Activated CD4-positive, alpha-beta T cell treated with anti-CD3 and anti-CD28 coated beads for 36 hours (primary cell): ENCODE data around the gene TYK2. TPM values are rescaled to one million over a fixed set of nuclear protein-coding genes. Genes with fewer than 3 reads are reported as not detected.
A peak's percentile ranks its signal among the peaks of the same experiment; 100 is the strongest.

Experiments used
- ATAC-seq: fragments of 200-7000 bp; cut with Tn5 transposase; one replicate; pipeline ENCODE4 v1.10.0; 2021; ENCODE audit warnings: mild to moderate bottlenecking, moderate library complexity
- CTCF ChIA-PET: fragments of 350-600 bp; sonication (Branson Sonifier 250); formaldehyde crosslinking; loops from one replicate; lab custom pipeline; 2021; ENCODE audit warnings: antibody characterized with exemption; lab: Charles Lee
- POLR2A ChIA-PET: fragments of 350-600 bp; sonication (Branson Sonifier 250); formaldehyde crosslinking; loops from one replicate; lab custom pipeline; 2021; ENCODE audit warnings: antibody characterized with exemption, inconsistent platforms; lab: Charles Lee
- DNase-seq: peaks from one replicate; pipeline ENCODE4 v3.0.0-alpha.2; 2020
- H3K27ac Mint-ChIP-seq: one replicate; pipeline ENCODE4 v1.8.0; 2021; ENCODE audit warnings: mixed read lengths
- H3K27me3 Mint-ChIP-seq: one replicate; pipeline ENCODE4 v1.8.0; 2021; ENCODE audit warnings: mixed read lengths
- H3K36me3 Mint-ChIP-seq: one replicate; pipeline ENCODE4 v1.8.0; 2021; ENCODE audit warnings: low read depth, mixed read lengths
- H3K4me1 Mint-ChIP-seq: one replicate; pipeline ENCODE4 v1.8.0; 2021; ENCODE audit warnings: mixed read lengths
- H3K4me3 Mint-ChIP-seq: one replicate; pipeline ENCODE4 v1.8.0; 2021; ENCODE audit warnings: mild to moderate bottlenecking, moderate library complexity, mixed read lengths
- H3K9me3 Mint-ChIP-seq: one replicate; pipeline ENCODE4 v1.8.0; 2021; ENCODE audit warnings: low read depth, mixed read lengths
- intact Hi-C, 2 experiments: fragments of 100-400 bp; cut with DNase I in 1 of 2; cut with micrococcal nuclease in 1 of 2; formaldehyde crosslinking; loops; one replicate each; pipeline versions ENCODE4 v1.14.2 to v1.15.1; 2022 to 2024; cut with DNase I, micrococcal nuclease
- total RNA-seq, 2 experiments: library from RNA; stranded (reverse); gene quantifications; one replicate each; pipeline ENCODE4 v1.2.3, GENCODE V29; 2021

The TYK2 gene
- total RNA-seq, 2 experiments from 2014 or later, result 151 to 197 TPM

DNA sequence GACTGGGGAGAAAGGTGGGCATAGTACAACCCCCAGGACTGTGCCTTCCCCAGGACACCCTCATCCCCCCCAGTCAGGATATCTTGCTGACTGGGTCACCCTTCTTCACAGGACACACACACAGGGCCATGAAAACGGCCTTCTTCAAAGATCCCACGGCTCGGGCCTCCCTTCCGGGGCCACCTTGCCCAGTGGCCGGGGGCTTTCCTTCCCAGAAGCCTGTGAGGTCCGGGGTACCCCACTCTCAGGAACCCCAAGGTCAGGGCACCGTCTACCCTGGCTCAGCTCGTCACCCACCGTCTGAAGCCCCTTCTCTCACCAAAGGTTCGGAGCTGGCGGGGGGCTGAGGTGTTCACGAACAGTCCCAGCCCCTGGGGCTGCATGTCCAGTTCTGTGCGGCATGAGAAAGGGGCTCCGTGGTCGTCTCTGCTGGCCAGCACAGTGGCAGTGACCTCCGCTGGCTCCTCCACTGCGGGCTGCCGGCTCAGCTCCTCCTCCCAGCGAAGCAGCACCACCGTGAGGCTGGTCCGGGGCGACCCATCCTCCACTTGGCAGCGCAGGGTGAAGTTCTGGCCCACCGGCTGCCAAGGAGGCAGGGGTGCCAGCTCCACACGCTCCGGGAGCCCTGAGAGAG is 44.9 kb downstream of the TYK2 start:
- ATAC-seq (no peak), DNase-seq (no peak)
- Mint-ChIP-seq H3K27ac (no peak overlapping the region), H3K4me3 (no peak overlapping the region), H3K4me1 (peaks cover 44% of the 10 kb centered on the region), H3K9me3 (no peaks in the 10 kb centered on the region), H3K27me3 (no peaks in the 10 kb centered on the region), H3K36me3 (peaks cover 37% of the 10 kb centered on the region)
- ChIA-PET POLR2A (no interaction called here), CTCF (no interaction called here)
- intact Hi-C loops, result no loop called here

DNA sequence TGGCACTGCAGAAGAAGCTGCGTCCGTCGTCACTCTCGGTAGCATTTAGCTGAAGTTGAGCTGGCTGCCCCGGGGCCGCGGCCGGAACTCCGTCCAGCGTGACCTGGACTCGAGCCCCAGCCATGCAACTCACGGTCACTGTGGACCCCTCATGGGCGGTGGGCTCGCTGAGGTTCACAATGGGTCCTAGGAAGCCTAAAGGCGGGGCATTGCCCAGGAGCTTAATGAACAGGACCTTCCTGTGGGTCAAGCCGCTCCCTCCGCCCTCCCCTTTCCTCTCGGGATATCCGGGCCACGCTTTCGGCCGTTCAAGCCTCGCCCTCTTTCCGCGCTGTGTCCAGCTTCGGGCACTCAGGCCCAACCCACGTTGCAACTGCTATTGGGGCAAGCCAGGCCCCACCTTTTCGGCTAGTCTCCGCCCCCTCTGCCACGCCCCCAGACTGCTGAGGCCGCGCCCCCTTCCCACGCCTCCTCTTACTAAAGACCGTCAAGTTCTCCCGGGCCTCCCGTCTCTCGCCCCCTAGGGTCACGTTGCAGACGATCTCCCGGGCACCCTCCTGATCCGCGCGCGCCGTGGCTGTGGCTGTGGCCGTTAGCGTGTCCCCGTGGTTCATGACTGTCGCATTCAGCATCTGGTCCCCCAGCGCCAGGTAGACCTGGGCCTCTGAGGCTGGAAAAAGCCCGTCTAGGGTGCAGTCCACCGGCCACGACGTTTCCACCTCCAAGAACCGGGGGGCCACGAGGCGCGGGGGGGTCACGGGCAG is 45.6 kb downstream of the TYK2 start:
- H3K4me3 Mint-ChIP-seq, result peak overlapping the region; percentile 10
- ChIA-PET POLR2A (interaction anchor here (0.6 to 3.2 kb wide), 3 partner anchors 64 to 504 kb away, joined by 3 to 11 read pairs (median 3); partner anchors contain the start of gene ICAM1), CTCF (interaction anchor here (0.7 to 2.1 kb wide), 3 partner anchors 54 to 127 kb away, joined by 3 to 9 read pairs (median 7); partner anchors contain the start of gene ICAM1)
- ATAC-seq (no peak), DNase-seq (peak; percentile 77)
- no peak overlapping the region for H3K27ac Mint-ChIP-seq
- H3K27me3 Mint-ChIP-seq, result no peaks in the 10 kb centered on the region
- intact Hi-C loops, result loop anchor here (5.0 kb wide), 3 partner anchors 77 to 1822 kb away; partner anchors contain the start of genes CDKN2D (in 1 of the 2), KRI1 (in 1 of the 2) and ZNF414 (in 1 of the 2)
- peaks cover 41% of the 10 kb centered on the region for H3K4me1 Mint-ChIP-seq
- H3K36me3 Mint-ChIP-seq, result peaks cover 44% of the 10 kb centered on the region
- H3K9me3 Mint-ChIP-seq, result no peaks in the 10 kb centered on the region

DNA sequence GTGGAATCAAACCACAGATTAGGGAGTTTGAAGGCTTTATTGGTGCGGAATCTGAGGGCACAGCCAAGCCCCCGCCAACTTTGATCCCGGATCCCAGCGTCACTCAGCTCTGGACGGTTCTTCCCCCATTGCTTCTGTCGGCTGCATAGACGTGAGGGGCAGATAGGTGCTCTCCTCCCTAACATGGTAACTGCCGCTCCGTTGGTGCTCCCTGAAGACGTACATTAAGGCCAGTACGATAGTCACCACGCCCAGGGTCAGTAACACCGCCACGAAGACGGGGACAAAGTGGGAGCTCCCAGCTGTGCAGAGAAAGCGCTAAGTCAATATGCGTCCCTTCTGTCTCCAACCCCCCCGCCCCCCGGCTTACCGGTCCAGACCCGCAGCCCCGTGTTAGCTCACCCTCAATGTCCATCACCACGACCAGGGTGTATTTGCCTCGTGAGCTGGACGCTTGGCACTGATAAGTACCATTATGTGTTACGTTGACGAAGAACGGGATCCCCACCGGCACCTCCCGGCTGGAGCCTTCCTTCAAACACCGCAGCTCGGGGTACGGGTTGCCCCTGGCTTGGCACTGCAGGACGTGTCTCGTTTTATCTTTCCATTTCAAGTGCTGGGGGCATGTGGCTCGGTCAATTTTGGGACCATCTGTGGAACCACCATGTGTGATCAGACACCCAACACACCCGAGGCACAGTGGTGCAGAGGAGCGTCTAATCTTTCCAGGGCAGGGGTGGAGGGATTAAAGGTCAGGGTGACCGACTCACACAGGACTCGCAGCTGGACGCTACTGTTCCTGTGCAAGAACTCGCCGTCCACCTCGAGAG is 46.4 kb downstream of the TYK2 start:
- peaks cover 45% of the 10 kb centered on the region for H3K36me3 Mint-ChIP-seq
- H3K4me3 Mint-ChIP-seq, result peak overlapping the region; percentile 97
- intact Hi-C loops, result loop anchor here (1.0 to 5.0 kb wide), 21 partner anchors 19 to 1822 kb away; partner anchors contain the start of genes CDKN2D (in 2 of the 2), TYK2 (in 2 of the 2), ATG4D (in 1 of the 2) and CDC37 (in 1 of the 2)
- peaks cover 33% of the 10 kb centered on the region for H3K4me1 Mint-ChIP-seq
- ChIA-PET CTCF (interaction anchor here (0.6 to 2.1 kb wide), 8 partner anchors 29 to 238 kb away, joined by 3 to 9 read pairs (median 3); partner anchors contain the start of gene ICAM1), POLR2A (interaction anchor here (0.6 to 3.2 kb wide), 5 partner anchors 15 to 505 kb away, joined by 3 to 11 read pairs (median 4); partner anchors contain the start of gene ICAM1)
- H3K27ac Mint-ChIP-seq, result peak overlapping the region; percentile 96
- H3K9me3 Mint-ChIP-seq, result no peaks in the 10 kb centered on the region
- ATAC-seq (peak; percentile 0), DNase-seq (no peak)
- H3K27me3 Mint-ChIP-seq, result no peaks in the 10 kb centered on the region

DNA sequence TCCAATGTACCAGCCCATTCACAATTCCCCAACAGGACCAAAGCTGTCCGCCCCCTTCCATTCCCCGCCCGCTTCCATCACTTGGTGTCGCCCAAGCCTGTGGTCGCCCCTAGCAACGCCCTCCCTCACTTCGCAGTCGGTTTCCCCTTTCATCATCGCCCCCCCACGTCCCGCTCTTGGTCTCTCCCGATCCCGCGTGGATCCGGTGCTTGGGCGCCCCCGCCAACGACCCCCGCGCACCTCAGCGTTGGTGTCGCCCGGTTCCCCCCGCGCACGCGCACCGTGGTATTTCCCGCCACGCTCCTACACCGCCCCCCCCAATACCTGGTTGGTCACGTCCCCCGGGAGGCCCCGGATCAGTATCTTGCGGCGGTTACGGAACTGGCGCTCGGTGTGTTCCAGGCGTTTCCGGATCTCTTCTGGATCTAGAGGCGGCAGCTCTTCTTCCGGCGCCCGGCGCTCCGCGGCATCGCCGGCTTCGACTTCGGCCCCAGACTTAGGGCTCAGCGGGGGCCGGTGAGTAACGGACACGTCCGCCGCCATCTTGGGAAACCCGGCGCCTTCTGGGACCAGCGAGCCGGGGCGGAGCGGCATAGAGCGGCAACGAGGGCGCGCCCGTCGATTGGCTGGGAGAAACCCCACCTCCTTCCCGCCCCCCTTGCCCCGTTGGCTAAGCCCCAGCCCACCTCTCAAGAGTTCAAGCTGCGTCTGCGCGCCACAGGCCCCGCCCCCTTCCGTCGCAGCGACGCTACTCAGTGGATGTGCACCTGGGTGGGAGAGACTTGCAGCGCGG is 47.2 kb downstream of the TYK2 start, which contains the start of gene RAVER1:
RAVER1 (minus strand) TSS at position 565 of the 793 bp plus-strand sequence; CDS start at position 543, 22 bp downstream.
- CTCF ChIA-PET, result interaction anchor here (0.5 to 2.1 kb wide), 5 partner anchors 56 to 160 kb away, joined by 3 to 9 read pairs (median 3); partner anchors contain the start of gene ICAM1
- ATAC-seq (peak; percentile 97), DNase-seq (peak; percentile 99)
- no peaks in the 10 kb centered on the region for H3K27me3 Mint-ChIP-seq
- H3K4me3 Mint-ChIP-seq, result peak within 1 kb of the TSS; percentile 97
- H3K27ac Mint-ChIP-seq, result peak within 1 kb of the TSS; percentile 96
- no peaks in the 10 kb centered on the region for H3K9me3 Mint-ChIP-seq
- intact Hi-C loops, result loop anchor here (1.0 to 5.0 kb wide), 21 partner anchors 18 to 1821 kb away; partner anchors contain the start of genes CDKN2D (in 2 of the 2), TYK2 (in 2 of the 2), ATG4D (in 1 of the 2) and CDC37 (in 1 of the 2)
- POLR2A ChIA-PET, result interaction anchor here (1.0 to 3.2 kb wide), 2 partner anchors 14 to 62 kb away, joined by 5 to 11 read pairs; partner anchors contain the start of gene ICAM1
- H3K36me3 Mint-ChIP-seq, result peaks cover 41% of the 10 kb centered on the region
- peaks cover 25% of the 10 kb centered on the region for H3K4me1 Mint-ChIP-seq

DNA sequence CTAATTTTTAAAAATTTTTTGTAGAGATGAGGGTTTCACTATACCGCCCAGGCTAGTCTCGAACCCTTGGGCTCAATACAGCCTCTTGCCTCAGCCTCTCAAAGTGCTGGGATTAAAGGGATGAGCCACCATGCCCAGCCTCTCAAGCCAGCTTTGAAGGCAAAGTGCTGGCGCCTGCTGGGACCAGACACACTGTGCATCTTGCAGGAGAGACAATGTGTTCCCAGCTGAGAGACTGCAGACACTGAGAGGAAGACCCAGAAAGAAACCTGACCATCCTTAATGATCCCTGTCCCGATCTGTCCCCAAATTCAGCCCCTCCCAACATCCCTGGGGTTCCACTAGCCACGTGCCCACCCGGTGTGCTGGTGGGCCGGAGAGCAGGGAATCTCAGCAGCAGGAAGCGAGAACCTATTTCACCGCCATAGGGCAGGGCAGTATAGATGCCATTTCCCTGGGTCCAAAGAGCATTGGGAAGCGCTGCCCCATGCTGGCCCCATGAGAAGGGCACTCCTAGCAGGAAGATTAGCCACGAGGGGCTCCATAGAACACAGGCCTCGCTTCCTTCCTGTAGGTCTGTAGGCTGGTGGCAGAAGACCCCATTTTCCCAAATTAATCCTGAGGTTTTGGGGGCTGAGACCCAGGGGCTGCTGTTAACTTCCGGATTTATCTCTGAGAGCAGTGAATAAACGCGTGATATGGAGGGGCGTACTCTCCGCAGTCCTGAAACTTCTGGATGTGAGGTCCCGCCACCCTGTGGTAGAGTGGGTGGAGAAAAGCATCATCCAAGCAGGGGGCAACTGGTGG is 48.0 kb downstream of the TYK2 start:
- no peaks in the 10 kb centered on the region for H3K9me3 Mint-ChIP-seq
- ChIA-PET POLR2A (interaction anchor here (3.2 kb wide), 1 partner anchor 62 kb away, joined by 11 read pairs; the partner anchor contains the start of gene ICAM1), CTCF (interaction anchor here (1.3 to 2.1 kb wide), 2 partner anchors 61 to 84 kb away, joined by 3 to 9 read pairs; partner anchors contain the start of gene ICAM1)
- peaks cover 24% of the 10 kb centered on the region for H3K4me1 Mint-ChIP-seq
- no peak for DNase-seq
- H3K27me3 Mint-ChIP-seq, result no peaks in the 10 kb centered on the region
- ATAC-seq, result peak; percentile 0
- intact Hi-C loops, result loop anchor here (5.0 kb wide), 3 partner anchors 75 to 1820 kb away; partner anchors contain the start of genes CDKN2D (in 1 of the 2), KRI1 (in 1 of the 2) and ZNF414 (in 1 of the 2)
- H3K27ac Mint-ChIP-seq, result peak overlapping the region; percentile 96
- peak overlapping the region; percentile 97 for H3K4me3 Mint-ChIP-seq
- peaks cover 48% of the 10 kb centered on the region for H3K36me3 Mint-ChIP-seq

DNA sequence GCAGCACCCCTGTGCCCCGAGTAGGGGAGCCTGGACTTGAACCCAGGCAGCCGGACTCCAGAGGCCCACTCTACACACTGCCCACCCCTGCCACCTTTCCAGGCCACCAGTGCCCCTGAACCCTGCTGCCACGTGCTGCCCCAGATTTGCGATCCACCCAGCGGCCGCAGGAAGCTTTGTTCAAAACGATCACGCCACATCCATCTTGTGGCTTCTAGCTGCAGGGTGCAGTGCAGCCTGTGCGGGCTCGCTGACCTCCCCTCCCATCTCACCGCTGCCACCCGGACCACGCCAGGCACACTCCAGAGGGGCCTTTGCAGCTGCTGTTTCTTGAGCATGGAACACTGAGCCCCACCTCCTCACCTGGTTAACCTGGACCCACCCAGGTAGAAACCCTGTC is 50.8 kb downstream of the TYK2 start:
- Mint-ChIP-seq H3K9me3 (no peaks in the 10 kb centered on the region), H3K27me3 (no peaks in the 10 kb centered on the region), H3K4me3 (no peak overlapping the region), H3K4me1 (peaks cover 19% of the 10 kb centered on the region), H3K27ac (no peak overlapping the region), H3K36me3 (peaks cover 46% of the 10 kb centered on the region)
- CTCF ChIA-PET, result interaction anchor here (1.0 kb wide), 1 partner anchor 59 kb away, joined by 3 read pairs; no protein-coding TSS in a partner anchor
- POLR2A ChIA-PET, result no interaction called here
- DNase-seq (no peak), ATAC-seq (no peak)
- intact Hi-C loops, result no loop called here

DNA sequence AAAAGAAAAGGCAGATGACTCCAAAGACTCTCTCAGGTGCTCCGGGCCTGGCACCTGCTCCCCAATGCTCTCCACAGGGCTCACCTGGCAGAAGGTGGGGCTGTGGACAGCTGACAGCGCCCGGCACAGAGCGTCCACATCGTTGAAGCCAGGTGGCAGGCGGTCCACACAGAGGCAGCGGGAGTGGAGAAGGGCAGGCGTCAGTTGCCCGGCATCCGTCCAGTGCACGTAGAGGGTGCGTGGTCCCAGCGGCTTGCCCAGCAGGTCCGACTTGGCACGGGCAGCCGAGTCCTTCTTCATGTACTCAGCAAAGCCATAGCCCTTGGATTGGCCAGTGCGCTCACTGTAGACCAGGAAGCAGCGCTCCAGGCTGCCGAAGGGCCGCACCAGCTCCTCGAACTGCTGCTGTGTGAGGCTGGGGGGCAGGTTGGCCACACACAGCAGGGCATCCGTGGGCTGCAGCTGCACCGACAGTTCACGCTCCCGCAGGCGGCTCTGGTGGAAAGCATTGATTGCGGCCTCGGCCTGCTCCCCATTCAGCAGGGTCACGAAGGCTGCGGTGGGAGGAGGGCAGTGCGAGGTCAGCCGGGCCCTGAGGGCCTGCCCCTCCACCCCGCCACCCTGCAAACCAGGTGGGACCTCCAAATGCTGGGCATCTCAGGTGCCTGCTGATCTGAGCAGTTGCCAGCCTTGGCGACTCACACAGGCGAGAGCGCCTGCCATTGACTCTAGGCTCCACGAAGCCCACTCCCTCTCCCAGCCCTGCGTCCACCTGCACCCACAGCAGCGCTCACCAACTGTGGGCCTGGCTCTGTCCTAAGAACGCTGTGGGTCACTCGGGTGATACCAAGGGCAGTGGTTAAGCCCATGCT is 51.6 kb downstream of the TYK2 start:
- Mint-ChIP-seq H3K36me3 (peaks cover 44% of the 10 kb centered on the region), H3K4me3 (no peak overlapping the region), H3K4me1 (peaks cover 15% of the 10 kb centered on the region), H3K27me3 (no peaks in the 10 kb centered on the region), H3K9me3 (no peaks in the 10 kb centered on the region), H3K27ac (no peak overlapping the region)
- intact Hi-C loops, result no loop called here
- ChIA-PET CTCF (no interaction called here), POLR2A (no interaction called here)
- ATAC-seq (no peak), DNase-seq (no peak)

DNA sequence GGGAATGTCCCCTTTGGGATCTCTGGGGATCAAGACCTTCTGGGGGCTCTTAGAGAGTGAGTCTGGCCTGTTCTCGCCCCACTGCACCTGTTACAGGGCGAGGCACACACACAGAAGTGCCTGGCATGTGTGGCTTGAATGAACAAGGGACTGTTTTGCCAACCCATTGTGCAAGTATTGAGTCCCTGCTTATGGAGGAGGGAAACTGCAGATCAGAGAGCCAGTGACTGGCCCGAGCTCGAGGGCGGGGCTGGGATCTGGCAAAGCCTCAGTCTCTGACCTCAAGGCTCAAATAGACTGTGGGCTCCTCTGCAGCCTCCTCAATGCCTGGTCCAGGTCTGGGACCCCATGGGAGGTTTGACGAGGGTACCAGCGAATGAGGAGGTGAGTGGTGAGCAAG is 52.6 kb downstream of the TYK2 start:
- no peak for ATAC-seq
- Mint-ChIP-seq H3K4me1 (peaks cover 10% of the 10 kb centered on the region), H3K36me3 (peaks cover 39% of the 10 kb centered on the region), H3K27me3 (no peaks in the 10 kb centered on the region), H3K9me3 (no peaks in the 10 kb centered on the region), H3K27ac (no peak overlapping the region), H3K4me3 (no peak overlapping the region)
- ChIA-PET CTCF (no interaction called here), POLR2A (no interaction called here)
- DNase-seq, result no peak
- intact Hi-C loops, result no loop called here

DNA sequence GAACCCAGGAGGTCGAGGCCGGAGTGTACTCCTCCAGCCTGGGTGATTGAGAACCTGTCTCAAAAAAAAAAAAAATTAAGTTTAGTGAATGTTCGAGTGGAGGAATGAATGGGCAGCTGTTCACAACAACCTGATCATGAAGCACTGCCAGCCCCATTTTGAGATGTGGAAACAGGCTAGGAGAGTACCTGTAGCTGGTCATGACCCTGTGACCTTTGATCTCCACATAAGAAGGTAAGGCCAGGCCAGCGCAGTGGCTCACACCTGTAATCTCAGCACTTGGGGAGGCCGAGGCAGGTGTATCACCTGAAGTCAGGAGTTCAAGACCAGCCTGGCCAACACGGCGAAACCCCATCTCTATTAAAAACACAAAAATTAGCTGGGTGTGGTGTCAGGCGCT is 54.6 kb downstream of the TYK2 start:
- no peaks in the 10 kb centered on the region for H3K4me1 Mint-ChIP-seq
- H3K36me3 Mint-ChIP-seq, result peaks cover 38% of the 10 kb centered on the region
- intact Hi-C loops, result no loop called here
- no peak for DNase-seq
- CTCF ChIA-PET, result interaction anchor here (0.6 to 1.1 kb wide), 2 partner anchors 66 to 462 kb away, joined by 3 to 4 read pairs; no protein-coding TSS in a partner anchor
- no peak for ATAC-seq
- no peak overlapping the region for H3K4me3 Mint-ChIP-seq
- H3K27me3 Mint-ChIP-seq, result no peaks in the 10 kb centered on the region
- no peaks in the 10 kb centered on the region for H3K9me3 Mint-ChIP-seq
- POLR2A ChIA-PET, result no interaction called here
- H3K27ac Mint-ChIP-seq, result no peak overlapping the region
